Keratinocyte (primary cell): Measurements from ENCODE around the gene SPA17. TPM values are rescaled to one million over a fixed set of nuclear protein-coding genes. Genes with fewer than 3 reads are reported as not detected.

ENCODE experiments used
- DNase-seq: peaks from one replicate; pipeline ENCODE4 v3.0.0-alpha.2; 2011; ENCODE audit warnings: low read depth, missing footprints, low spot score
- FAIRE-seq: peaks from 2 replicates; lab custom pipeline; 2011; peaks lifted over from hg19 to GRCh38; lab: Jason Lieb, UNC
- H2AFZ ChIP-seq: 2 replicates; pipeline ENCODE4 v1.6.0; 2012; ENCODE audit warnings: low read length, control low read depth, inconsistent platforms; ENCODE audit not compliant: control insufficient read depth
- H3K27ac ChIP-seq: 2 replicates; pipeline ENCODE4 v1.5.1; 2011; ENCODE audit warnings: low read length; ENCODE audit not compliant: control insufficient read depth, insufficient read depth
- H3K27me3 ChIP-seq: 3 replicates; pipeline ENCODE4 v1.6.0; 2011; ENCODE audit warnings: low read length; ENCODE audit not compliant: control insufficient read depth, insufficient read depth; ENCODE audit errors: extremely low read depth
- H3K36me3 ChIP-seq, 2 experiments: 2 replicates in 1 of 2; 3 replicates in 1 of 2; pipeline ENCODE4 v1.5.1; 2011; ENCODE audit warnings: low read length in 2 of 2, mild to moderate bottlenecking in 1 of 2; ENCODE audit not compliant: control insufficient read depth in 2 of 2, insufficient read depth in 2 of 2; ENCODE audit errors: extremely low read depth in 1 of 2
- H3K4me1 ChIP-seq: 3 replicates; pipeline ENCODE4 v1.5.1; 2011; ENCODE audit warnings: low read length; ENCODE audit not compliant: control insufficient read depth, insufficient read depth; ENCODE audit errors: extremely low read depth
- H3K4me2 ChIP-seq: 3 replicates; pipeline ENCODE4 v1.6.0; 2011; ENCODE audit warnings: low read depth, low read length; ENCODE audit not compliant: control insufficient read depth, insufficient read depth; ENCODE audit errors: extremely low read depth
- H3K4me3 ChIP-seq, 3 experiments: fragments of 200-600 bp in 1 of 3; sonication (generic) in 1 of 3; 2 replicates in 2 of 3; 3 replicates in 1 of 3; pipeline ENCODE4 v1.5.1; 2011 to 2016; ENCODE audit warnings: low read length in 3 of 3, mild to moderate bottlenecking in 3 of 3, control low read depth in 2 of 3, inconsistent platforms in 1 of 3, low read depth in 1 of 3, mixed read lengths in 1 of 3, mixed run types in 1 of 3, moderate library complexity in 1 of 3; ENCODE audit not compliant: control insufficient read depth in 2 of 3, insufficient read depth in 2 of 3; ENCODE audit errors: extremely low read depth in 1 of 3
- H3K79me2 ChIP-seq: 2 replicates; pipeline ENCODE4 v1.6.0; 2012; ENCODE audit warnings: low read length; ENCODE audit not compliant: control insufficient read depth, insufficient read depth
- H3K9ac ChIP-seq: 3 replicates; pipeline ENCODE4 v1.6.0; 2011; ENCODE audit warnings: low read length; ENCODE audit not compliant: control insufficient read depth, insufficient read depth; ENCODE audit errors: extremely low read depth
- H3K9me1 ChIP-seq: 3 replicates; pipeline ENCODE4 v1.6.0; 2011; ENCODE audit warnings: low read length; ENCODE audit not compliant: control insufficient read depth, insufficient read depth; ENCODE audit errors: extremely low read depth
- H3K9me3 ChIP-seq: 2 replicates; pipeline ENCODE4 v1.5.1; 2012; ENCODE audit warnings: low read depth, low read length; ENCODE audit not compliant: control insufficient read depth
- H4K20me1 ChIP-seq: 3 replicates; pipeline ENCODE4 v1.6.0; 2011; ENCODE audit warnings: low read length; ENCODE audit not compliant: control insufficient read depth, insufficient read depth; ENCODE audit errors: extremely low read depth
- CTCF ChIP-seq, 3 experiments: IDR thresholded peaks in 1 of 3; conservative IDR thresholded peaks in 1 of 3; optimal IDR thresholded peaks in 1 of 3; 2 replicates in 2 of 3; 3 replicates in 1 of 3; pipeline versions ENCODE3 to v1.5.1; 2011; ENCODE audit warnings: low read length in 3 of 3, mild to moderate bottlenecking in 3 of 3, moderate library complexity in 2 of 3, control low read depth in 1 of 3, inconsistent platforms in 1 of 3; ENCODE audit not compliant: insufficient read depth in 2 of 3; ENCODE audit errors: extremely low read depth in 1 of 3
- EZH2 ChIP-seq: IDR thresholded peaks from one replicate; pipeline ENCODE4 v1.6.1; 2012; ENCODE audit warnings: inconsistent platforms, mild to moderate bottlenecking, low read length, moderate library complexity
- dilution Hi-C: fragments of 300-500 bp; cut with MboI; formaldehyde crosslinking; loops from one replicate; pipeline ENCODE4 v1.7.0; 2020; ENCODE audit warnings: low sequenced_read_pairs; ENCODE audit not compliant: extremely low pct_ligation_motif_present
- polyA plus RNA-seq, 5 experiments: library from polyadenylated mRNA; depleted of rRNA in 3 of 5; stranded (reverse) in 3 of 5; stranded (forward) in 1 of 5; unstranded in 1 of 5; fragments of >200 nt; gene quantifications; 1 replicate in 1 of 5; 2 replicates in 3 of 5; 3 replicates in 1 of 5; pipeline versions ENCODE4 v1.2.1 to v1.2.3, GENCODE V29; 2011 to 2012; ENCODE audit warnings: missing spikeins in 2 of 5, low read depth in 1 of 5, low replicate concordance in 1 of 5

SPA17 gene
- polyA plus RNA-seq, 1 donor (not counting 4 experiments of a cell fraction or from before 2014, with no cell fraction given), result 19.5 TPM

- FAIRE-seq (no peak), DNase-seq (no peak)
- dilution Hi-C loops, result no loop called here
- peak overlapping the region in 2 of 3 experiments; percentile 65 to 71 for H3K4me3 ChIP-seq
- H3K27ac ChIP-seq, result no peak overlapping the region
- no peaks in the 10 kb centered on the region for H3K9me3 ChIP-seq
- H3K27me3 ChIP-seq, result peaks cover 55% of the 10 kb centered on the region
- no peaks in the 10 kb centered on the region for H3K79me2 ChIP-seq
- H3K9me1 ChIP-seq, result no peaks in the 10 kb centered on the region
- peak overlapping the region; percentile 85 for H3K4me2 ChIP-seq
- H4K20me1 ChIP-seq, result no peaks in the 10 kb centered on the region
- peak overlapping the region; percentile 69 for H2AFZ ChIP-seq
- TF ChIP-seq CTCF (optimal IDR thresholded peaks at IDR 0.05 in 1 of 3, IDR thresholded peaks at IDR 0.05 in 1 of 3, conservative IDR thresholded peaks at IDR 0.05 in 1 of 3; ENCODE audit: extremely low read depth in 1 of 3, insufficient read depth in 2 of 3, low read length in 3 of 3) (no peak), EZH2 (no peak)
- no peak overlapping the region for H3K9ac ChIP-seq
- H3K4me1 ChIP-seq, result peaks cover 7% of the 10 kb centered on the region
- H3K36me3 ChIP-seq, result no peaks in the 10 kb centered on the region
Observed at GRCh38 chr11:124738713-124739478, 65.2 kb downstream of the SPA17 start.

- dilution Hi-C loops, result no loop called here
- Histone ChIP-seq H3K27ac (no peak within 1 kb of the TSS), H3K27me3 (peaks cover 59% of the 10 kb centered on the region), H3K9me3 (no peaks in the 10 kb centered on the region), H2AFZ (peak within 1 kb of the TSS; percentile 69), H3K9me1 (no peaks in the 10 kb centered on the region), H3K4me3 (peak within 1 kb of the TSS; percentile 25 to 71 (median 65)), H3K4me1 (peaks cover 7% of the 10 kb centered on the region), H3K9ac (peak within 1 kb of the TSS; percentile 24), H3K36me3 (no peaks in the 10 kb centered on the region), H3K4me2 (peak within 1 kb of the TSS; percentile 85), H3K79me2 (no peaks in the 10 kb centered on the region), H4K20me1 (no peaks in the 10 kb centered on the region)
- DNase-seq, result peak; percentile 23
- TF ChIP-seq CTCF (optimal IDR thresholded peaks at IDR 0.05 in 1 of 3, IDR thresholded peaks at IDR 0.05 in 1 of 3, conservative IDR thresholded peaks at IDR 0.05 in 1 of 3; ENCODE audit: extremely low read depth in 1 of 3, insufficient read depth in 2 of 3, low read length in 3 of 3) (no peak), EZH2 (peak; percentile 76)
- FAIRE-seq, result peak; percentile 48
Observed at GRCh38 chr11:124739479-124740276, 66.0 kb downstream of the SPA17 start, which contains the start of gene NRGN. Gene NRGN (plus strand): TSS chr11:124739942. CDS start chr11:124740085, 143 bp downstream.
